GM19463 (cell line): ENCODE data around the gene ZNF789.
"Not testable (repeated sequence)": the region's sequence is repeated elsewhere in the genome, so short reads cannot be mapped to it uniquely, and the experiment has no call there.

Experiments used
- ATAC-seq: cut with Tn5 transposase; IDR thresholded peaks from one replicate; pipeline ENCODE4 v1.9.1; 2021; ENCODE audit warnings: mild to moderate bottlenecking, moderate library complexity; ENCODE audit not compliant: unreplicated experiment

Gene ZNF789

DNA sequence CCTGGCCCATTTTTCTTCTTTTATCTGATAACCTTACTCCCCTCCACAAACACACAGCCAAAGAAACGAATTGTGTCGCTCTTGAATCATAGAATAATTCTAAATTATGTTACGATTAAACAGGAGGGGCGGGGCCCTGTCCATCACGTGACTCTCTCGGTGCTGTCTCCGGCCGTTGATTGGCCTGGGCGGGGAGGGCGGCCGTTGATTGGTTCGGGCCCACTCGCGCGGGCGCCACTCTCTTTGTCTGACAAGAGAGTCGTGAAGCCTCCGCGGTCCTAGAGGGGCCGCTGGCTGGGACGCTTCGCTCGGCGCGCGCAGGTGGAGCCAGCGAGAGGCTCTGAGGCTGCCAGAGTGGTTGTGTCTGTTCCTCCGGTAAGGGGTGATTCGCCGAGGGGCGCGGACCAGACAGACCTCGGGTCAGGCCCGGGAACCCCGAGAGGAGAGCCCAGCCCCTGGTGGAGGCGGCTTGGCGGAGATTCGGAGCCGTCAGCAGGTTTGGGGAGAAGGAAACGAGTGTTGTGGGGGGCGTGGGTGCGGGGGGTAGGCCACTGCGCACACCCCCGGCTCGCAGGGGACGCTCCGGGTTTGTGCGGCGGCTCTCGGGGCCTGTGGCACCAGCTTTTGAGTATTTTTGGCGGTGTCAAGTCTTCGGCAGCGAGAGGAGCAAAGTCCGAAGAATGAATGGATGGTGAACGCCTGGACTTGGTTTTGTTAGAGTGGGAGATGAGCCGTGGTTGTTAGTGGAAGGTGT lies at the start of gene ZNF789:
Gene ZNF789 (plus strand): TSS at position 330 of the 754 bp plus-strand sequence. CDS start 3,567 bp downstream, outside the sequence.
- peak; percentile 99 for ATAC-seq

DNA sequence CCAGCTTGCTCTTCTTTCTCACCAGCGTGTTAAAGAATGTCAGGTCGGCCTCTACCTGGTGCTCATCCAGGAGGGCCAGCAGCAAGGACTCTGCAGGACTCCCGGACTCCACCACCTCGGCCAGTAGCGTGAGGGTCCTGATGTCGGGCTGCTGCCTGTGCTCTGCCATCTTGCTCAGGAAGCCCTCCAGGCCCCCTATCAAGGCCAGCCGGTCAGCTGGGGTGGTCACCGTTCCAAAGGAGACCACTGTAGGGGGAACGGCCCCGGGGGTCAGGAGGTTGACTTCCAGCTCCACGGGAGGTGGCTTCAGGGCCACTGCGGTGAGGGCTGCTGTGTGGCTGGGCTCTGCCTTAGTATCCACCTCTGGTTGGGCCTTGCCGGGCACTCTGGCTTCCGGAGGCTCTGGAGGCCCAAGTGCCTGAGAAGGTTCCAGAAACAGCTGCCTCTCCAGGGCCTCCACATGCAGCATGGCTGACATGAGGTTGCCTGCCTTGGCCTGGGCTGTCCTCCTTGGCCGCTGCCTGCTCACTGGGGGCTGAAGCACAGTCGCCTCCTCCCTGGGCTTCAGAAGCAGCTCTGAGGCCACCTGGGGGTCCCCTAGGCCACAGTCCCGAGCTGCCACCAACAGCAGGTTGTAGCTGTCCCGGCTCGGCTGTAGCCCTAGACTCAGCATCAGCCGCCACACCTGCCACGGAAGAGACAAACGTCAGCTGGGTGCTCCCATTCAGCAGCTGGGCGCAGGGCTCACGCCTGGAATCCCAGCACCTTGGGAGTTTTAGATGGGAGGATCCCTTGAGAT lies 47.6 kb upstream of the ZNF789 start:
- no peak for ATAC-seq

DNA sequence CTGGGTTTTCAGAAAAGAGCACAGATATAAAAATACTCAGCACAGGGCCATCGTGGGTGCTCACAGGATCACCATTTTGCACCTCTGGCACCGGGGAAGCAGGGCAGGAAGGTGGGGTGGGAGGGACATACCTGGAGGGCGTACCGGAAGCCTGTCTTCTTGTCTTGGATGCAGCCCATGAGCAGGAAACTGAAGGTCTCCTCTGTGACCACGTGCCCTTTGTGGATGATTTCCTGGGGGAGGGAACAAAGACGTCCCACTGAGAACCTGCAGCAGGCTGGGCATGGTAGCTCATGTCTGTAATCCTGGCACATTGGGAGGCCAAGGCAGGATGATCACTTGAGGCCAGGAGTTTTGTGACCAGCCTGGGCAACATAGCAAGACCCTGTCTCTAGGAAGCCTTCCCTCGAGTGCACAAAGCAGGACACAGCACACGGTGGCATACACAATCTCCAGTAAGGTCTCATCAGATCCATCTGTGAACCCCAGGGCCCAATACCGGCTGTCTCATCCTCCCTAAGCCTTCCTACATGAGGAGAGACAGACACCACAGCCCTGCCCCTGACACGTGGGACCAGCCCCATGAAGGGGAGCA lies 43.6 kb upstream of the ZNF789 start:
- ATAC-seq, result no peak

DNA sequence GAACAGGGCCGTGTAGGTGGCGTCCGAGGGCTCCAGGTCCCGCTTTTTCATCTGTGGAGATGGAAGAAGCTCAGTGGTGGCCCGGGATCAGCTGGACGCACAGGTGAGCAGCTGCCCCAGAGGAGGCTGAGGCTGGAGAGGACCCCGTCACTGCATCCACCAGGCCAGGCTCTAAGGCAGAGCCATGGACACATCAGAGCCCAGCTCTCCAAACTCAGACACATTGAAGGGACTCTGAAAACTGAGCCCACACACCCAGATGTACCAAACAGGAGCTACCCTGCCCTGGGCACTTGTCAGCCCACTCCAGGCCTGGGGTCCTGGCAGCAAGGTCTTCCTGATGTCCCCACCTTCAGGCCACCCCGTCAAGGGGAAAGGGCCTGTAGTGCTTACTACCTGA lies 42.9 kb upstream of the ZNF789 start:
- ATAC-seq, result no peak

DNA sequence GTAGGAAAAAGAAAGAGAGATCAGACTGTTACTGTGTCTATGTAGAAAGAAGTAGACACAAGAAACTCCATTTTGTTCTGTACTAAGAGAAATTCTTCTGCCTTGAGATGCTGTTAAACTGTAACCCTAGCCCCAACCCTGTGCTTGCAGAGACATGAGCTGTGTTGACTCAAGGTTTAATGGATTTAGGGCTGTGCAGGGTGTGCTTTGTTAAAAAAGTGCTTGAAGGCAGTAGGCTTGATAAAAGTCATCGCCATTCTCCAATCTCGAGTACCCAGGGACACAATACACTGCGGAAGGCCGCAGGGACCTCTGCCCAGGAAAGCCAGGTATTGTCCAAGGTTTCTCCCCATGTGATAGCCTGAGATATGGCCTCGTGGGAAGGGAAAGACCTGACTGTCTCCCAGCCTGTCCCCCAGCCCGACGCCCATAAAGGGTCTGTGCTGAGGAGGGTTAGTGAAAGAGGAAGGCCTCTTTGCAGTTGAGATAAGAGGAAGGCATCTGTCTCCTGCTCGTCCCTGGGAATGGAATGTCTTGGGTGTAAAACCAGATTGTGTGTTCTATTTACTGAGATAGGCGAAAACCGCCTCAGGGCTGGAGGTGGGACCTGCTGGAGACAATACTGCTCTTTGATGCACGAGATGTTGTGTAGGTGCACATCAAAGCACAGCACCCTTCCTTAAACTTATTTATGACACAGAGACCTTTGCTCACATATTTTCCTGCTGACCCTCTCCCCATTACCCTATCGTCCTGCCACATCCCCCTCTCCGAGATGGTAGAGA lies 40.7 kb upstream of the ZNF789 start:
- ATAC-seq, result not testable (repeated sequence)

DNA sequence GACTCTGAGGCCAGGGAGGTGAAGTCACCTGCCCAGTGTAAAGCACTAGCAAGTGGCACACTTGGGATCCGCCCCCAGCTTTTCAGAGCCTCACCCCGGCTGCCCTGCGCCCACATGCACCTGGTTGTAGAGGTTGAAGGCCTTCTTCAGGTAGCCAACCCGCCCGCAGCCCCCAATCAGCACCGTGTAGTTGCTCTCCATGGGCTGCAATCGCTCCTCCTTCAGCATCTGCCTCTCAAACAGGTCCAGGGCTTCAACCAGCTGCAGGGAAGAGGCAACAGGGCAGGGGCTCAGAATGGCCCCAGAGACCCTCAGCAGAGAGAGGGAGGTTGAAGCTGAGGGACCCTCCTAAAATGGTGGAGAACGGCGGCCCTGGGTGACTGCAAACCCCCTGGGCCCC lies 39.5 kb upstream of the ZNF789 start:
- no peak for ATAC-seq

DNA sequence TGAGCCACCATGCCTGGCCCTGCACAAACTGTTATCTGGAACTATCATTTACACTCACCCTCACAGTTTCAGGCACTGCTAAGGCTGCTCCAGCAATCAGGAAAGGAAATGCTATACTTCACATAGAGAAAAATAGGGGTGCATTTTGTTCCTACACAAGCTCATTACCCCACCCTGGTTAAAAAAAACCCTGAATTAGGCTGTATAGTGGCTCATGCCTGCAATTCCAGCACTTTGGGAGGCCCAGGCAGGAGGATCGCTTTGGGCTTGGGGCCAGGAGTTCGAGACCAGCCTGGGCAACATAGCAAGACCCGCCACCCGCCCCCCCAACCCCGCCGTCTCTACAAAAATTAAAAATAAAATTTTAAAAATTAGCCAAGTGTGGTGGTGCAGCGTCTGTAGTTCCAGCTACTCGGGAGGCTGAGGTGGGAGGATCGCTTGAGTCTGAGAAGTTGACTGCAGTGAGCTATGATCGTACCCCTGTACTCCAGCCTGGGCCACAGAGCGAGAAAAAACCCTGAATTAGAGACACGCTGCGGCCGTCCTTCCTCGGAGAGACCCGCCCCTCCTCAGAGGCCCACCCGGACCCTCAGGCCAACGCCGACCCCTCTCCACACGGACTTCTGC lies 34.6 kb upstream of the ZNF789 start:
- ATAC-seq, result no peak

DNA sequence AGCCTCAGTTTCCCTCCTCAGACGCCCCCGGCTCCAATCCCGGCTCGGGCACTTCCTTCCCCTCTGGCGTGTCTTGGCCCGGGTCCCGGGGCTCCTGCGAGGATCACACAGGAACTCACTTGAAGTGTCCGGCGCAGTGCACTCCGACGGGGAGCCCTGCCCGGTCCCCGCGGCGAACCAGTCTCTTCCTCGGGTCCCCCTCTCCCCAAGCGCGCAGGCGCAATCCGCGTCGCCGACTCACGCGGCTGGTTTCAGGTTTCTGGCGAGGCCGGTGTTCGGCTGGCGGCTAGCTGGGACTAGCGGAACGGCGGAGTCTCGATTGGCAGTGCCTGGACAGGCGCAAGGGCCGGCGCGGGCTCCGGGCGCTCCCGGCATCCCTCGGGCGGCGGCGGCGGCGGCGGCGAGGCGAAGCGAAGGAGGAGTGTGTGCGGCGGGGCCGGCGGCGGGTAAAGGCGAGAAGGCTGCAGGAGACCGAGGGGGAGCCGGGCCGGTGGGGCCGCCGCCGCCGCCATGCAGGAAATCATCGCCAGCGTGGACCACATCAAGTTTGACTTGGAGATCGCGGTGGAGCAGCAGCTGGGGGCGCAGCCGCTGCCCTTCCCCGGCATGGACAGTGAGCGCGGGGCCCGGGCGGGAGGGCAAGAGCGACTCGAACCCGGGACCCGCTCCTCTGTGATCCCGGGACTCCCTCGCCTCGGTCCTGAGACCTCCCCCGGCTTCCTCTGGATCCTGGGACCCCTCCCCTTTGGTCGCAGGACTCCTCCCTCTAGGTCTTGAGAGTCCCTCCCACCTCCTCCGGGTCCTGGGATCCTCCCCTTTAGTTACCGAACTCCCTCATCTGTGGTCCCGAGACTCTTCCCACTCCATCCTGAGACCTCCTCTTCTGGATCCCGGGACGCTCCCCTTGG lies 33.9 kb upstream of the ZNF789 start, which contains the start of the genes CPSF4 and PTCD1:
Gene CPSF4 (plus strand): TSS at position 371 of the 908 bp plus-strand sequence. CDS start 140 bp downstream, at position 511.
Gene PTCD1 (minus strand): TSS at position 226 of the 908 bp plus-strand sequence. CDS start 3,556 bp downstream, outside the sequence.
- peak; percentile 95 for ATAC-seq

DNA sequence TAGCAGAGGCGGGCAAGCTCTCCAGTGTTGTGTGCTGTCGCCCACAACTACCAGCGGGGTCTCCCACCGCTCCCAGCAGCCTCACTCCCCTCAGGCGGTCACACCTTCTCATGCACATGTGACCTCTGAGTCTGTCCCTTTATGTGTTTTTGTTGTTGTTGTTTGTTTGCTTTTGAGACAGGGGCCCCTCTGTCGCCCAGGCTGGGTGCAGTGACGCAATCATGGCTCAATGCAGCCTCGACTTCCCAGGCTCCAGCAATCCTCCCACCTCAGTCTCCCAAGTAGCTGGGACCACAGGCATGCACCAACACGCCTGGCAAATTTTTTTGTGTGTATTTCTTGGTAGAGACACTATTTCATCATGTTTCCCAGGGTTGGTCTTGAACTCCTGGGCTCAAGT lies 32.5 kb upstream of the ZNF789 start:
- ATAC-seq, result no peak

DNA sequence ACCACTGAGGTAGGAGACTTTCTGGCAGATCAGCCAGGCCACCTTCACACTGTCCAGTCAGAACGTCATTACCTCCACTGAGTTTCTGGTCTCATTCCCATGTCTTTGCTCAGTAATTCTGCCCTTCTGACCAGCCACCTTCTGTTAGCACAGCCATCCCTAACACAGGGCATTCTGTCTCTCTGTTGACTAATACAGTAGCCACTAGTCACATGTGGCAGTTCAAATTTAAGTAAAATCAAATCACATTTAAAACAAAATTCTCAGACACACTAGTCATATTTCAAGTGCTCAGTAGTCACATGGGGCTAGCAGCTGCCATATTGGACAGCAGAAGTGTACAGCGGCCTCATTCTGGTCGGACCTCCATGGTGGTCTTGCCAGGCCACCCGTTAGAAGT lies 26.6 kb upstream of the ZNF789 start:
- ATAC-seq, result no peak

DNA sequence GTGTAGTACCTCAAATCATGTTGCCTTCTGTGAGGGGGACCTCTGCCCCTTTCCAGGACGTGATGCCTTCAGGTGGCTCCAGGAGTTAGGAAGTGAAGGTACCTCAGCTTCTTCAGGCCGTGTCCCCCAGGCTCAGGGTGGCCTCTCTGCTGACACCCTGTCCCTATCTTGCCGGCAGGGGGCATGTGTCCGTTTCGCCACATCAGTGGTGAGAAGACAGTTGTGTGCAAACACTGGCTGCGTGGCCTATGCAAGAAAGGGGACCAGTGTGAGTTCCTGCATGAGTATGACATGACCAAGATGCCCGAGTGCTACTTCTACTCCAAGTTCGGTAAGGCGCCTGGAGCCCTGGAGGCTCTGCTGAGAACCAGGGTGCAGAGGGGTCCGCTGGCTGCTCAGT lies 24.7 kb upstream of the ZNF789 start:
- ATAC-seq, result no peak

DNA sequence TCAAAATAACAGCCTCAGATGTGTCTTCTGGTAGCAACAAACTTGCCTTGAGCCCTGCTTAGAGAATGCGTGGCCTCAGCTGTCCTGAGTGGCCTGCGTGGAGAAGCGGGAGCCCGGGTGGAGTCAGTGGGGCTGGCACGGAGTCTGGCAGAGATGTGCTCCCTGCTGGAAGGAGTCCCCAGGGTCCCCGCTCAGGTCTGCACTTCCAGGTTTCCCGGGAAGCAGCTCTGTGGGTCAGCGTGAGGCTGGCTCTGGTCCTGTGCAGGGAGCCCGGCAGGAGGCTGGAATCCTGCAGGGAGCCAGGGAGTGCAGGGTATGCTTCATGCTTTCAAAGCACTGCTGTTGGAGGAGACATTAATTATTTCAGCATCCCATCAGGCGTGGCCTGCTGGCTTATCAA lies 23.8 kb upstream of the ZNF789 start:
- no peak for ATAC-seq

DNA sequence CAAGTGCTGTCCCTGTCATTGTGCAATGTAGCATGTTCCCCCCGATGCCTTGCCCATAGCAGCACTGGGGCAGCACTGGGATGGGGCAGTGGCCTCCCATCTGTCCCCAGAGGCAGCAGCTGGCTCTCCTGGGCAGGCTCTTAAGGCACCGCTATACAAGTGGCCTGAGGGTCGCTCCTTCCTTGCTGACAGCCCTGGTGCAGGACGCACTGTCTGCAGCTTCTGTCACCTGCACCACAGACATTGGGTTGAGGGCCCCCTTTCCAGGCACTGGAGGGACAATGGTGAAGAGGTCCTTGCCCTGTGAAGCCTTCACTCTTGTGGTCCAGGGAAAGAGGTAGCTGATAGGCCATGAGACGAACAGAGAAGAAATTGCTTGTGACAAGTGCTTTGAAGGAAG lies 23.4 kb upstream of the ZNF789 start:
- ATAC-seq, result no peak

DNA sequence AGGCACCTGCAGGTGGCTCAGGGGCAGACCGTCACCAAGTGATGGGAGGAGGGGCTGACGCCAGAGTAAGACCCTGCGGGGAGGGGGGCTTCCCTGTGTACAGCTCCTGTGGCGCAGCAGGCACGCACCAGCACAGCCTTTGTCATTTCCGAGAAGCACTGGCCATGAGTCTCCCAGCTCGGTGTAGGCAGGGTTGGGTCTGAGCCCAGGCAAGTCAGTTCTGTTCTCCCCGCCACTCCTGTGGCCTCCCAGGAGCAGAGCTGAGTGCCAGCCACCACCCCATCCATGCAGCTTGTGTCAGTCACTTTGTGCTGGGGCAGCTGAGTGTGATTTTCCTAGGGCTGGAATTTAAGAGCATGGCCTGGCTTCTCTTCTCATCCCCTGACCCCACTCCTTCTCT lies 20.8 kb upstream of the ZNF789 start:
- ATAC-seq, result no peak

DNA sequence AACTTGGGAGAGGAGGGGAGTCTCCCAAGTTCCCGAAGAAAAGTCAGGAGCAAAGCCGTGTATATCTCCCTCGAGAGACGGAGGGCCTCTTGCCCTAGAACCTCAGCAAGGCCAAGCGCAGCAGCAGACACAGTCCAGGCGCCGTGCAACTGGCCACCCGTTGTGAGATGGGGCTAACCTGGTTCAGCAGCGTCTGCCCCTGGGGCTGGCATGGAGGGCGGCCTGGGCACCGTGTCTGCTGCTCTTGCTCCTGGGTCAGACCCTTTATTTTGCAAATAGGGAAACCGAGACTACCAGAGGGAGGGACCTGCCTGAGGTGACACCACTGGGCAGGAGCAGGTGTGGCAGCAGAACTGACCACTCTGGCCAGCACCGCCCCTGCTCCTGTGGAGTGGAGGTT lies 20.1 kb upstream of the ZNF789 start:
- ATAC-seq, result no peak

DNA sequence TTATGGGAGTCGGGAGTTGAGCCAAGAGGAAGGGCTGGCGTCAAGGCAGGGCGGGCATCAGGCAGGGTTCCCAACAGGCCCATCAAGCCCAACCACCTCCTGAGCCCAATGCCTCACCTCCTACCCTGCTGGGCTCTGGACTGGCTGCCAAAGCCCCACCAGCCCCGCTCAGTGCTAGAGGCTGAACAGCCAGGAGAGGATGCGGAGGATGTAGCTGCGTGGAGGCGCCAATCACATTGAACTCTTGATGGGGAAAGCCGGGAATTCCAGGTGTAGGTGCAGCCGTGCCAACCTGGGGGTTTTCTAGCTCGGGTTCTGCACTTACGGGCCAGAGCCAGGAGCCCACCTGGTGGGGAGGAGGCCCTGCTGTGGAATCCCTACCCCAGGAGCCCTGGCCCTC lies 19.6 kb upstream of the ZNF789 start:
- ATAC-seq, result no peak

DNA sequence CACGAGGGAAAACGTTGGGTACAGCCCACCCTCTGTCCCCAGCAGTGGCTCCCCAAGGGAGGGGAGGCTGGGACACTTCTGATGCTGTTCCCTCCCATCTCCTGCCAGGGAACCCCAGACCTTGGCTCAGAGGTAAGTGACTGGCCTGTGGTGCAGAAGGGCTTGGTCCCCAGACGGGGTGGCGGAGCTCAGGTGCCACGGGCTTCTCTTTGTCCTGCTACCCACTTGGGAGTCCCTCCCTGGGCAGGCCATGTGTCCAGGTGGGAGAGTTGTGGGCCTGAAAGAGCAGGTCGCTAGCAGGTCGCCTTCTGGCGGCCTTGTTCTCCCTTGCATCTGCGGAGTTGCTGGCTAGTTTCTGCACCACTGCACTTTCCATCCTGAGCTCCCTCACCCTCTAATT lies 16.8 kb upstream of the ZNF789 start:
- no peak for ATAC-seq

DNA sequence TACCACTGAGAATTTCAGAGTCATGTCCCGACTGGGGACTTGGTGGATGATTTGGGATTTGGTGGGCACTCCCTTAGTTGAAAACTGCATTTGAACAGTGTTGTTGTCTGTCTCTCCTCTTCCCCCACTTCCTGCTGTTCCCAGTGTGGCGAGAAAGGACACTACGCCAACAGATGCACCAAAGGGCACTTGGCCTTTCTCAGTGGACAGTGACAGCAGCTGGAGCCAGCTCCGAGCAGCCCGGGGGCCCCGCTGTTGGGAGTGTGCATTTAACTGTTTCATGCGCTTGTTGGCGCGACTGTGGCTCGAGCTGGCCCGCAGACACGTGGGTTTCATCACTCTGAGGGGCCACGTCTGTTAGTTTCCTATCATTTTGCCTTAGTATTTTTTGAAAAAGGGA lies 16.4 kb upstream of the ZNF789 start:
- ATAC-seq, result no peak

DNA sequence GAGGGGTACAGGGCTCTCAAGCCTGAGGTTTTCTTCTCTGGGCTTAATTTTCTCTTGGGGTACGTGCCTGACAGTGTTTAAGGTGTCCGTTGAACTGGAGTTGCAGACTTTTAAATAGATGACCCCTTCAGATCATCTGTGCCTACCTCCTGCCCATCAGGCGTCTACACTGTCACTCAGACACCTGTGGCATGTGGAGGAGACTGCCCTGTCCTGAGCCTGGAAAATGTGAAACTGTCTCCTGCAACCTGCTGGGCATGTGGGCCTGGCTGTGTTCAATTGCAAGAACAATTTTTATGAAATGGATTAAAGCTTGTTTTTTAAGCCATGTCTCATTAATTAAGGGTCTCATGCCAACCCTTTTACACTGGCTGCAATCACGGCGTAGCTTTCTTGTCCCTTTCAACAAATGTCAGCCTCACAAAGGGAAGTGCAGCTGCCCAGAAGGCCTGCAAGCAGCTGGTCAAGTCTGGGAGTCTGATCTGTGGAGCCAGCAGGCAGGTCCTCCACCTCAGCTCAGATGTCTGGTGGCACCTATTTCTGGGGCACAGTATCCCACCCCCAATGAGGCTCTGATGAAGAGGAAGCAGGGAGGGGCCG lies 15.5 kb upstream of the ZNF789 start:
- ATAC-seq, result no peak
